ENCODE data around the gene LIN28B.

- TF ChIP-seq CTCF (conservative IDR thresholded peaks at IDR 0.05 in 1 of 2, IDR thresholded peaks at IDR 0.05 in 1 of 2; ENCODE audit: low read depth in 1 of 2, low read length in 2 of 2) (no peak), EZH2 (IDR thresholded peaks at IDR 0.05; ENCODE audit: low read length, missing control alignments) (no peak)
These were observed 26.0 kb upstream of the LIN28B start for GRCh38 chr6:104930939-104931338.
